MM.1S (cell line): ENCODE data around the gene ADRA2A.

ENCODE experiments used
- EZH2 ChIP-seq: fragments of 300-600 bp; sonication (generic); optimal IDR thresholded peaks from 2 replicates; pipeline ENCODE3; 2017; ENCODE audit warnings: low read depth, mild to moderate bottlenecking, antibody characterized with exemption, low read length, mixed read lengths
- EZH2phosphoT487 ChIP-seq: fragments of 300-600 bp; sonication (generic); IDR thresholded peaks from 2 replicates; pipeline ENCODE4 v1.6.1; 2018; ENCODE audit warnings: antibody characterized with exemption, low read length
- TF ChIP-seq, protein P1 (sequence below): fragments of 300-600 bp; sonication (generic); IDR thresholded peaks from 2 replicates; pipeline ENCODE4 v1.5.1; 2016; ENCODE audit warnings: antibody characterized with exemption, low read length, mixed read lengths

DNA sequence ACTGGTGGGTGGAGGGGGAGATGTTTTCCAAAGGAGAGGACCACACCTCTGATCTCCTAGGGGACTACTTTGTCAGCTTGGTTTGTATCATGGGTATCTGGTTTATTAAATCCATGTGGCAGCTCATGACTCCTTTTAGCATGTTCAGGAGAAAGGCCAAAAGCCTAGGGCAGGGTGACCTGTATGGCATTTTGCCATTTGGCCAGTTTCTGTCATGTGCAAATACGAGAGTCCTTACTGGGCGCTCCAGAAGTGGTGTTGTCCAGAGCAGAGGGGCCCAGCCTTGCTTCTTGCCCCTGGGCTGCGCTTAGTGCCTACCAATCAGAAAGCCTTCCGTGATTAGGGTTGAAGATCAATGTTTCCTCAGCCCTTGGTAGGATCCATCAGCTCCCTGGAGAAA is 31.0 kb downstream of the ADRA2A start:
- TF ChIP-seq, protein P1, sequence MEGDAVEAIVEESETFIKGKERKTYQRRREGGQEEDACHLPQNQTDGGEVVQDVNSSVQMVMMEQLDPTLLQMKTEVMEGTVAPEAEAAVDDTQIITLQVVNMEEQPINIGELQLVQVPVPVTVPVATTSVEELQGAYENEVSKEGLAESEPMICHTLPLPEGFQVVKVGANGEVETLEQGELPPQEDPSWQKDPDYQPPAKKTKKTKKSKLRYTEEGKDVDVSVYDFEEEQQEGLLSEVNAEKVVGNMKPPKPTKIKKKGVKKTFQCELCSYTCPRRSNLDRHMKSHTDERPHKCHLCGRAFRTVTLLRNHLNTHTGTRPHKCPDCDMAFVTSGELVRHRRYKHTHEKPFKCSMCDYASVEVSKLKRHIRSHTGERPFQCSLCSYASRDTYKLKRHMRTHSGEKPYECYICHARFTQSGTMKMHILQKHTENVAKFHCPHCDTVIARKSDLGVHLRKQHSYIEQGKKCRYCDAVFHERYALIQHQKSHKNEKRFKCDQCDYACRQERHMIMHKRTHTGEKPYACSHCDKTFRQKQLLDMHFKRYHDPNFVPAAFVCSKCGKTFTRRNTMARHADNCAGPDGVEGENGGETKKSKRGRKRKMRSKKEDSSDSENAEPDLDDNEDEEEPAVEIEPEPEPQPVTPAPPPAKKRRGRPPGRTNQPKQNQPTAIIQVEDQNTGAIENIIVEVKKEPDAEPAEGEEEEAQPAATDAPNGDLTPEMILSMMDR: no peak
- no peak for TF ChIP-seq EZH2
- TF ChIP-seq EZH2phosphoT487: no peak
